Measurements from ENCODE around the gene DNM1. TPM values are rescaled to one million over a fixed set of nuclear protein-coding genes. Genes with fewer than 3 reads are reported as not detected.

Gene DNM1
- polyA plus RNA-seq, 4 donors: 0.45 to 72.1 (median 3.7) TPM

DNA sequence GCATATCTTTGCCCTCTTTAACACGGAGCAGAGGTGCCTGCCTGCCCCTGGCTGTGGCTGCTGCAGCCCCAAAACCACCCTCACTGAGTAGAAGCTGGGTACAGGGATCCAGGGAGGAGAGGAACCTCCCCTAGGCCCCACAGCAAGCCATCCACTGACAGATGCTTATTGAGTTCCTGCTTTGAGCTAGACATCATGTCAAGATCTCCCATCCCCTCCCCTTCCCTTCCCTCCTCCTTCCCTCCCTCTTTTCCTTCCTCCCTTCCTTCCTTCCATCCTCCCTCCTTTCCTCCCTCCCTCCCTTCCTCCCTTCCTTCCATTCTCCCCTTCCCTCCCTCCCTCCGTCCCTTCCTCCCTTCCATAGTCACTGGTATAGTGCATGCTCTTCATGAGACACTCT, 43.3 kb downstream of the DNM1 start:
- Histone ChIP-seq H3K4me1 (ENCODE audit: control insufficient read depth in 3 of 3, insufficient read depth in 2 of 3, low read depth in 1 of 3, low read length in 2 of 3) (peaks cover 0 to 25% (median 6%) of the 10 kb centered on the region in 3 donors), H3K27ac (ENCODE audit: low read depth in 1 of 3, low read length in 2 of 3) (peak overlapping the region in 2 of 3 donors; percentile 14 to 66), H3K27me3 (ENCODE audit: control insufficient read depth in 3 of 3, insufficient read depth in 3 of 3, low read length in 3 of 3) (peaks cover 0 to 3% (median 0%) of the 10 kb centered on the region in 3 donors), H3K9me3 (ENCODE audit: control insufficient read depth in 2 of 2, insufficient read depth in 1 of 2, low read depth in 1 of 2, low read length in 1 of 2) (no peaks in the 10 kb centered on the region), H3K36me3 (ENCODE audit: control insufficient read depth in 3 of 3, insufficient read depth in 2 of 3, low read depth in 1 of 3, low read length in 3 of 3) (peaks cover 0 to 40% (median 0%) of the 10 kb centered on the region in 3 donors), H3K4me3 (ENCODE audit: low read depth in 1 of 3, low read length in 3 of 3) (no peak overlapping the region)
- FAIRE-seq (no peak), DNase-seq (no peak)
- WGBS, 3 donors: 55 to 63% (median 58%) methylated on average over 2 of the region's 2 CpGs

- Histone ChIP-seq H3K27ac (ENCODE audit: low read depth in 1 of 3, low read length in 2 of 3) (no peak overlapping the region), H3K27me3 (ENCODE audit: control insufficient read depth in 3 of 3, insufficient read depth in 3 of 3, low read length in 3 of 3) (peaks cover 0 to 3% (median 0%) of the 10 kb centered on the region in 3 donors), H3K9me3 (ENCODE audit: control insufficient read depth in 2 of 2, insufficient read depth in 1 of 2, low read depth in 1 of 2, low read length in 1 of 2) (no peaks in the 10 kb centered on the region), H3K4me3 (ENCODE audit: low read depth in 1 of 3, low read length in 3 of 3) (no peak overlapping the region), H3K36me3 (ENCODE audit: control insufficient read depth in 3 of 3, insufficient read depth in 2 of 3, low read depth in 1 of 3, low read length in 3 of 3) (peaks cover 0 to 39% (median 0%) of the 10 kb centered on the region in 3 donors), H3K4me1 (ENCODE audit: control insufficient read depth in 3 of 3, insufficient read depth in 2 of 3, low read depth in 1 of 3, low read length in 2 of 3) (peaks cover 0 to 25% (median 6%) of the 10 kb centered on the region in 3 donors)
- 60 to 87% (median 71%) methylated on average over 5 of the region's 5 CpGs for WGBS, 3 donors
- FAIRE-seq (no peak), DNase-seq (no peak)
Measured at GRCh38 chr9:128247226-128247803, 44.1 kb downstream of the DNM1 start.

DNA sequence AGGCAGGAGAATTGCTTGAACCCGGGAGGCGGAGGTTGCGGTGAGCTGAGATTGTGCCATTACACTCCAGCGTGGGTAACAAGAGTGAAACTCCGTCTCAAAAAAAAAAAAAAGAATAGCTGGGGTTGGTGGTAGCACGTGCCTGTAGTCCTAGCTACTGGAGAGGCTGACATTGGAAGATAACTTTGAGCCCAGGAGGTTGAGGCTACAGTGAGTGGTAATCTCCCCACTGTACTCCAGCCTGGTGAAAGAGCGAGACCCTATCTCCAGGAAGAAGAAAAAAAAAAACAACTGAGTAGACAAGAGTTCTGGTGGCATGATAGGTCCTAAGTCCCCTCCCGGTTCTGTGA, 46.4 kb downstream of the DNM1 start:
- Histone ChIP-seq H3K27ac (ENCODE audit: low read depth in 1 of 3, low read length in 2 of 3) (peak overlapping the region in 1 of 3 donors; percentile 78), H3K9me3 (ENCODE audit: control insufficient read depth in 2 of 2, insufficient read depth in 1 of 2, low read depth in 1 of 2, low read length in 1 of 2) (no peaks in the 10 kb centered on the region), H3K4me3 (ENCODE audit: low read depth in 1 of 3, low read length in 3 of 3) (no peak overlapping the region), H3K36me3 (ENCODE audit: control insufficient read depth in 3 of 3, insufficient read depth in 2 of 3, low read depth in 1 of 3, low read length in 3 of 3) (peaks cover 0 to 56% (median 0%) of the 10 kb centered on the region in 3 donors), H3K4me1 (ENCODE audit: control insufficient read depth in 3 of 3, insufficient read depth in 2 of 3, low read depth in 1 of 3, low read length in 2 of 3) (peaks cover 0 to 25% (median 6%) of the 10 kb centered on the region in 3 donors), H3K27me3 (ENCODE audit: control insufficient read depth in 3 of 3, insufficient read depth in 3 of 3, low read length in 3 of 3) (peaks cover 0 to 3% (median 0%) of the 10 kb centered on the region in 3 donors)
- WGBS, 3 donors: 57 to 81% (median 66%) methylated on average over 8 of the region's 8 CpGs
- no peak for DNase-seq
- FAIRE-seq: no peak

GRCh38 chr9:128249908-128250838, 47.0 kb downstream of the DNM1 start:
- Histone ChIP-seq H3K27ac (ENCODE audit: low read depth in 1 of 3, low read length in 2 of 3) (peak overlapping the region in 1 of 3 donors; percentile 78), H3K9me3 (ENCODE audit: control insufficient read depth in 2 of 2, insufficient read depth in 1 of 2, low read depth in 1 of 2, low read length in 1 of 2) (no peaks in the 10 kb centered on the region), H3K4me1 (ENCODE audit: control insufficient read depth in 3 of 3, insufficient read depth in 2 of 3, low read depth in 1 of 3, low read length in 2 of 3) (peaks cover 0 to 23% (median 5%) of the 10 kb centered on the region in 3 donors), H3K27me3 (ENCODE audit: control insufficient read depth in 3 of 3, insufficient read depth in 3 of 3, low read length in 3 of 3) (peaks cover 0 to 3% (median 0%) of the 10 kb centered on the region in 3 donors), H3K36me3 (ENCODE audit: control insufficient read depth in 3 of 3, insufficient read depth in 2 of 3, low read depth in 1 of 3, low read length in 3 of 3) (peaks cover 0 to 63% (median 0%) of the 10 kb centered on the region in 3 donors), H3K4me3 (ENCODE audit: low read depth in 1 of 3, low read length in 3 of 3) (peak overlapping the region in 2 of 3 donors; percentile 47 to 55)
- 4 to 19% (median 5%) methylated on average over 48 to 81 of the region's 81 CpGs for WGBS, 3 donors
- peak; percentile 93 to 97 for DNase-seq
- no peak for FAIRE-seq

DNA sequence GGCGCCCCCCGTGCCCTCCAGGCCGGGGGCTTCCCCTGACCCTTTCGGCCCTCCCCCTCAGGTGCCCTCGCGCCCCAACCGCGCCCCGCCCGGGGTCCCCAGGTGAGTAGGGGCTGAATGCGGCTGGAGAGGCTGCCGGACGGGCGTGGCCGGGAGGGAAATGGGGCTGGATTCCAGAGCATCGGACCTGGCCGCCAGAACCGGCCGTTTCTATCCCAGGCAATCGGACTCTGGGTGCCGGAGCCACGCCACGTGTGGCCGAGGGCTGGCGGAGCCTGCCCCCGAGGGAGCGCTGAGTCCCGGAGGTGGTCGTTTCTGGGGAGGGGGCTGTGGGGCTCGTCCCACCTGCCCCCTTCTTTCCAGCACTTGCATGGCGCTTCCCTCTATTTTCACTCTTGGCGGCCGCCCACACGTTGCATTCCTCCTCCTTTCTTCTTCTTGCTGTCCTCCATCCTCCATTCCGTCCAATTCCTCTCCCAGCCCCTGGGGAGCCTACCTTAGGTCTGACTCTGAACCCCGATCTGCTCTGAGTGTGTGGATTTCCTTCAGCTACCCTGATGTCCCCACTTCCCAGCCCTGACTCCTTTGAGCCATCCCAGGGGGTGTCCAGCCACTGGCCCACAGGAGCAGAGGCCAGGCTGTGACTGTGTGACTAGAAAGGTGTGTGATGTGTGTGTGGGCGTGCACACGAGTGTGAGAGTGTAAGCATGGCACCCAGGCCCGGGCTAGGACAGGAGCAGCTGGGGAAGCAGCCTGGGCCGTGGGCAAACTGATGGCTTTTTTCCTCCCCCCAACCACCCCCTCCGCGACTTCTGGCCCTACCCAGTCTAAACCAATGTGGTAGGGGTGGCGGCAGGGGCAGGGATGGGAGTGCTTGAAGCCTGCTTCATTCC, 47.9 kb downstream of the DNM1 start:
- no peak for FAIRE-seq

DNA sequence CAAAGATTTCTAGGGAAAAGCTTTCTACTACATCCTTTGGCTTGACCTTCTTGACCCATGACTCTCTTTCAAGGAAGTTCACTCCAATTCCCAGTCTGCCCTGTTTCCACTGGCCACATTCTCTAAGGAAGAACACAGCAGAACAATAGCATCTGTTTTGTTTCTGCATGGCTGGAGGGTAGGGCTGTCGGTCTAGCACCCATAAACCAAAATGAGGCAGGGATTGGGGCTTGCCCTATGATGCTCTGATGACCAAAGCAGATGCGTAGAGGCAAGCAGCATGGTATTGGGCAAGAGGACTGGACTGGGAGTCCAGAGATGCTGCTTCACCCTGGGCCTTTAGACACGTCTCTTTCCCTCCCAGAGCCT, 48.5 kb downstream of the DNM1 start:
- no peak for DNase-seq
- Histone ChIP-seq H3K9me3 (ENCODE audit: control insufficient read depth in 2 of 2, insufficient read depth in 1 of 2, low read depth in 1 of 2, low read length in 1 of 2) (no peaks in the 10 kb centered on the region), H3K4me1 (ENCODE audit: control insufficient read depth in 3 of 3, insufficient read depth in 2 of 3, low read depth in 1 of 3, low read length in 2 of 3) (peaks cover 0 to 11% (median 3%) of the 10 kb centered on the region in 3 donors), H3K36me3 (ENCODE audit: control insufficient read depth in 3 of 3, insufficient read depth in 2 of 3, low read depth in 1 of 3, low read length in 3 of 3) (peaks cover 0 to 66% (median 0%) of the 10 kb centered on the region in 3 donors), H3K27ac (ENCODE audit: low read depth in 1 of 3, low read length in 2 of 3) (no peak overlapping the region), H3K4me3 (ENCODE audit: low read depth in 1 of 3, low read length in 3 of 3) (no peak overlapping the region), H3K27me3 (ENCODE audit: control insufficient read depth in 3 of 3, insufficient read depth in 3 of 3, low read length in 3 of 3) (peaks cover 0 to 3% (median 0%) of the 10 kb centered on the region in 3 donors)
- no peak for FAIRE-seq
- 69 to 82% (median 79%) methylated on average over 3 of the region's 3 CpGs for WGBS, 3 donors

More for the DNA sequence above, 47.9 kb downstream of the DNM1 start:
- Histone ChIP-seq H3K27me3 (ENCODE audit: control insufficient read depth in 3 of 3, insufficient read depth in 3 of 3, low read length in 3 of 3) (peaks cover 0 to 3% (median 0%) of the 10 kb centered on the region in 3 donors), H3K36me3 (ENCODE audit: control insufficient read depth in 3 of 3, insufficient read depth in 2 of 3, low read depth in 1 of 3, low read length in 3 of 3) (peaks cover 0 to 67% (median 0%) of the 10 kb centered on the region in 3 donors), H3K9me3 (ENCODE audit: control insufficient read depth in 2 of 2, insufficient read depth in 1 of 2, low read depth in 1 of 2, low read length in 1 of 2) (no peaks in the 10 kb centered on the region), H3K4me1 (ENCODE audit: control insufficient read depth in 3 of 3, insufficient read depth in 2 of 3, low read depth in 1 of 3, low read length in 2 of 3) (peaks cover 0 to 15% (median 3%) of the 10 kb centered on the region in 3 donors), H3K4me3 (ENCODE audit: low read depth in 1 of 3, low read length in 3 of 3) (peak overlapping the region in 1 of 3 donors; percentile 55), H3K27ac (ENCODE audit: low read depth in 1 of 3, low read length in 2 of 3) (no peak overlapping the region)
- DNase-seq: no peak
- WGBS, 3 donors: 12 to 43% (median 17%) methylated on average over 38 to 43 of the region's 43 CpGs

GRCh38 chr9:128252317-128253139, 49.3 kb downstream of the DNM1 start:
- no peak for DNase-seq
- Histone ChIP-seq H3K27ac (ENCODE audit: low read depth in 1 of 3, low read length in 2 of 3) (no peak overlapping the region), H3K4me1 (ENCODE audit: control insufficient read depth in 3 of 3, insufficient read depth in 2 of 3, low read depth in 1 of 3, low read length in 2 of 3) (peaks cover 0 to 11% (median 3%) of the 10 kb centered on the region in 3 donors), H3K9me3 (ENCODE audit: control insufficient read depth in 2 of 2, insufficient read depth in 1 of 2, low read depth in 1 of 2, low read length in 1 of 2) (no peaks in the 10 kb centered on the region), H3K4me3 (ENCODE audit: low read depth in 1 of 3, low read length in 3 of 3) (no peak overlapping the region), H3K27me3 (ENCODE audit: control insufficient read depth in 3 of 3, insufficient read depth in 3 of 3, low read length in 3 of 3) (peaks cover 0 to 3% (median 0%) of the 10 kb centered on the region in 3 donors), H3K36me3 (ENCODE audit: control insufficient read depth in 3 of 3, insufficient read depth in 2 of 3, low read depth in 1 of 3, low read length in 3 of 3) (peaks cover 5 to 67% (median 7%) of the 10 kb centered on the region in 3 donors)
- no peak for FAIRE-seq
- WGBS, 3 donors: 81 to 92% (median 86%) methylated on average over 23 to 25 of the region's 25 CpGs

Measured in small intestine (tissue), 7 donors.